Glutamatergic neuron (in vitro differentiated cells): ENCODE measurements around the gene POU3F2. TPM values are rescaled to one million over a fixed set of nuclear protein-coding genes. Genes with fewer than 3 reads are reported as not detected.

Experiments
- DNase-seq: peaks from one replicate; pipeline ENCODE4 v3.0.0; 2022
- H3K27ac Mint-ChIP-seq: one replicate; pipeline ENCODE4 v1.8.0; 2020; ENCODE audit warnings: mild to moderate bottlenecking, mixed read lengths, inconsistent platforms; ENCODE audit not compliant: unreplicated experiment
- H3K27me3 Mint-ChIP-seq: one replicate; pipeline ENCODE4 v1.8.0; 2020; ENCODE audit warnings: mild to moderate bottlenecking, moderate library complexity, mixed read lengths, inconsistent platforms; ENCODE audit not compliant: unreplicated experiment
- H3K36me3 Mint-ChIP-seq: one replicate; pipeline ENCODE4 v1.8.0; 2020; ENCODE audit warnings: mild to moderate bottlenecking, mixed read lengths, inconsistent platforms; ENCODE audit not compliant: unreplicated experiment
- H3K4me1 Mint-ChIP-seq: one replicate; pipeline ENCODE4 v1.8.0; 2020; ENCODE audit warnings: mild to moderate bottlenecking, low read depth, mixed read lengths, inconsistent platforms; ENCODE audit not compliant: unreplicated experiment
- H3K4me3 Mint-ChIP-seq: one replicate; pipeline ENCODE4 v1.8.0; 2020; ENCODE audit warnings: mild to moderate bottlenecking, mixed read lengths, inconsistent platforms; ENCODE audit not compliant: unreplicated experiment
- H3K9me3 Mint-ChIP-seq: one replicate; pipeline ENCODE4 v1.8.0; 2020; ENCODE audit warnings: mild to moderate bottlenecking, moderate library complexity, mixed read lengths, inconsistent platforms; ENCODE audit not compliant: unreplicated experiment
- total RNA-seq: library from RNA; stranded (reverse); fragmentation: NEBNext Ultra II Directional; extraction: Animal tissue kit (Norgen Biotek cat#: 25700); gene quantifications from one replicate; pipeline ENCODE4 v1.2.1, GENCODE V29; 2021; ENCODE audit not compliant: unreplicated experiment
- TF ChIP-seq, protein P1 (sequence below): fragments of 200-600 bp; sonication (generic); IDR thresholded peaks from one replicate; pipeline ENCODE4 v1.5.0; 2021; ENCODE audit not compliant: partially characterized antibody, unreplicated experiment

Gene POU3F2
- total RNA-seq, 1 donor from 2014 or later = 71.0 TPM

DNA sequence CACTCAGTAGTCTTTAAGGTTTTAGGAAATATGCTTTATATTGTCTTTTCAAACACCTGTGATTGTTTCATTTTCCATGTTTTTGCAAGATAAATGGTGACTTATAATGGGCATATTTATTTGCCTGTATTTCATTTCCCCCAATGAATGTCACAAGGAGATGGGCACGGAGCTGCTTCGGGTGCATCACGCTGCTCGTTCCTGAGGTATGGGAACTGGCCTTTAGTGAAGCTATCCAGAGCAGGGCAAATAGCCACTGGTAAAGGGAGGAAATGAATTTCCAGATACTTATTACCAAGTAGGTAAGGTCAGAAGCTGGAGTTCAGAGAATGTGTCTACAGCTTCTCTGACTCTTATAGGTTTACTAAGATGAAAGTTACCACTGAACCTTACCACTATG is 3.7 kb downstream of the POU3F2 start:
- H3K27me3 Mint-ChIP-seq = peaks cover 30% of the 10 kb centered on the region
- H3K4me3 Mint-ChIP-seq = peak overlapping the region; percentile 96
- TF ChIP-seq, protein P1, sequence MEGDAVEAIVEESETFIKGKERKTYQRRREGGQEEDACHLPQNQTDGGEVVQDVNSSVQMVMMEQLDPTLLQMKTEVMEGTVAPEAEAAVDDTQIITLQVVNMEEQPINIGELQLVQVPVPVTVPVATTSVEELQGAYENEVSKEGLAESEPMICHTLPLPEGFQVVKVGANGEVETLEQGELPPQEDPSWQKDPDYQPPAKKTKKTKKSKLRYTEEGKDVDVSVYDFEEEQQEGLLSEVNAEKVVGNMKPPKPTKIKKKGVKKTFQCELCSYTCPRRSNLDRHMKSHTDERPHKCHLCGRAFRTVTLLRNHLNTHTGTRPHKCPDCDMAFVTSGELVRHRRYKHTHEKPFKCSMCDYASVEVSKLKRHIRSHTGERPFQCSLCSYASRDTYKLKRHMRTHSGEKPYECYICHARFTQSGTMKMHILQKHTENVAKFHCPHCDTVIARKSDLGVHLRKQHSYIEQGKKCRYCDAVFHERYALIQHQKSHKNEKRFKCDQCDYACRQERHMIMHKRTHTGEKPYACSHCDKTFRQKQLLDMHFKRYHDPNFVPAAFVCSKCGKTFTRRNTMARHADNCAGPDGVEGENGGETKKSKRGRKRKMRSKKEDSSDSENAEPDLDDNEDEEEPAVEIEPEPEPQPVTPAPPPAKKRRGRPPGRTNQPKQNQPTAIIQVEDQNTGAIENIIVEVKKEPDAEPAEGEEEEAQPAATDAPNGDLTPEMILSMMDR = no peak
- H3K36me3 Mint-ChIP-seq = no peaks in the 10 kb centered on the region
- H3K4me1 Mint-ChIP-seq = peaks cover 24% of the 10 kb centered on the region
- DNase-seq = peak; percentile 15
- peak overlapping the region; percentile 84 for H3K27ac Mint-ChIP-seq
- H3K9me3 Mint-ChIP-seq = peaks cover 36% of the 10 kb centered on the region

DNA sequence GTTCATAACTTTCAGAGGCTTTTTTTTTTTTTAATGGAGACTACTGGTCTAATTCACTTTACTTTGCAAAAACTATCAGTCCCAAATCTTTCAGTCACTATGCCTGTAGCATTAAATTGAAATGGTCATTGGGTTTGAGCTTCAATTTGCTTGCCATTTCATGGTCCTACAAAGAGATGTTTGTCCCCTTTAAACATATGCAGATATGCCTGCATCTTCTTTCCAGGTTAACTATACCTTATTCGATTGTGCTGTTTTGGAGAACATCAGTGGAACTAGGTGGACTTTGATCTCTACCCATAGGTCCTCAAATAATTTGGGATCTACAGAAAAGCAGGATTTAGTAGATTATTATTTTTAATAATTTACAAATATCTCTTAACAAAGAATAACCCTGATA is 4.6 kb downstream of the POU3F2 start:
- Mint-ChIP-seq H3K27ac (peak overlapping the region; percentile 44), H3K36me3 (no peaks in the 10 kb centered on the region), H3K4me3 (peak overlapping the region; percentile 96), H3K9me3 (peaks cover 31% of the 10 kb centered on the region), H3K27me3 (peaks cover 24% of the 10 kb centered on the region), H3K4me1 (peaks cover 22% of the 10 kb centered on the region)
- no peak for DNase-seq
- TF ChIP-seq, protein P1 = no peak

DNA sequence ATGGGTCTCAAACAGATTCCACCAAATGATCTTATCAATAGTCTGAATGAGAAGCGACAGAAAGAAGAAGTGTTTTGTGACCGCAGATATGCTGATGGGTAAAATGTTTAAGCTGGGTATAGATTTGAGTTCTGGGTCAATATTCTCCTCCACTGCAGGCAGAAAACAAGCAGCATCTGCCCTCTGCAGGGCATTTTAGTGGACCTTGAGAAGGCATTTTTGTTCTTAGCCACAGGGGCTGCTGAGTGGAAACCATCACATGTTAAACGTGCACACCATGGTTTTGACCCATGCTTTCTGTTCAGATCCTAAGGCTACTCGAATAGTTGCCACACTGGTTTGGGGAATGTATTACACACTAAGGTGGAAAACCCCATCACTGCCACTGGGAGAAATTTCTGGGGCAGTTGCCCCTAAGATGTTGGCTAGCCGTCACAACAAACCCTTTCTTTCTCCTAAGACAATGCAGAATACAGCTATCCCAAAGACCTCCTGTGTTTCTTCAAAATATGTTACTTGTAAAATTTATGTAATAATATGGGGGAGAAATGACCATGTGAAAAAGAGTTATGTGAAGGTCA is 5.5 kb downstream of the POU3F2 start:
- TF ChIP-seq, protein P1 = peak; percentile 63
- no peaks in the 10 kb centered on the region for H3K36me3 Mint-ChIP-seq
- peaks cover 24% of the 10 kb centered on the region for H3K4me1 Mint-ChIP-seq
- H3K27me3 Mint-ChIP-seq = peaks cover 20% of the 10 kb centered on the region
- peak overlapping the region; percentile 56 for H3K27ac Mint-ChIP-seq
- peaks cover 35% of the 10 kb centered on the region for H3K9me3 Mint-ChIP-seq
- H3K4me3 Mint-ChIP-seq = peak overlapping the region; percentile 96
- DNase-seq = peak; percentile 34

DNA sequence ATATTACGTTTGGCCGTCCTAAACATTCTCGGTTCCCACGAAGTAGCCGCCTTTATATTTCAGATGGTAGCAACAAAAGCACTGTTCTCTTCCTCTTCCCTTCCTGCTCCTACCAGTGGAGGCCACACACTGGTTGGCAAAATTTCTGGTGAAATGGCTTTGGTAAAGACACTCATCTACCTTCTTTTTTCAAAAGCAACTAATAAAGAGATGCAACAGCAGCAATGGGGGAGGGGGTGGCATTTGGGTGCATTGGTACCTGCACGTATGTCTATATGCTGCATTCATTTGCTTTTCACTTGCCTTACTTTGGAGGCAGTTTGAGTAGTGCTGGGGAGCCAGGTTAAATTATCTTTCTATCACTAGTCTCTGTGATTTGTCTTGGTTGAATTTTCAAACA is 6.0 kb downstream of the POU3F2 start:
- TF ChIP-seq, protein P1 = no peak
- Mint-ChIP-seq H3K27me3 (peaks cover 21% of the 10 kb centered on the region), H3K4me1 (peaks cover 24% of the 10 kb centered on the region), H3K27ac (peak overlapping the region; percentile 56), H3K4me3 (peak overlapping the region; percentile 96), H3K36me3 (no peaks in the 10 kb centered on the region), H3K9me3 (peaks cover 35% of the 10 kb centered on the region)
- DNase-seq = no peak

DNA sequence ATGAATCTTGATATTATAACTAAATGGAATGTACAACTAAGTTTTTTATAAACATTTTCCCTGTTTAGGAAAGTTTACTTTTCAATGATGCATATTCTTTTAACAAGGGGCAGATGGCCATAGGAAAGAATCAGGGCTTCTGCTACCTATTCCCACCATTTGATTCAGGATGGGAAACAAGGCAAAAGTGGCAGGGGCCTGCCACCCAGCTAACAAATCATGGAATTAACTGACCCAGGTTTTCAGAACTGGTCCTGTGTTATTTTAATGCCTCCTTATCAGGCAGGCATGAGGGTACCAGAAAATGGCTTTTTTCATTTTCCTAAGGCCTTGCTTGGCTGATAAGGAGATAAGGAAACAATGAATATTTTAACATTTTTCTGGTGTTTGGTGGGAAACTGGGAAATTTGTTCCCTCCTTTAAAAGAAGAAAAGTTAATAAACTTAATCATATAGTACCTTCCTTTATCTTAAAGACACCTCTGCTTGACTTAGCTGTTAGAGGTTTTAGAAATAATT is 6.7 kb downstream of the POU3F2 start:
- Mint-ChIP-seq H3K27ac (peak overlapping the region; percentile 75), H3K4me3 (peak overlapping the region; percentile 96)

More for the DNA sequence above, 6.7 kb downstream of the POU3F2 start:
- H3K36me3 Mint-ChIP-seq = no peaks in the 10 kb centered on the region
- TF ChIP-seq, protein P1 = no peak
- peaks cover 29% of the 10 kb centered on the region for H3K4me1 Mint-ChIP-seq
- H3K27me3 Mint-ChIP-seq = peaks cover 24% of the 10 kb centered on the region
- peaks cover 39% of the 10 kb centered on the region for H3K9me3 Mint-ChIP-seq
- DNase-seq = no peak
